A673 (cell line): Measurements from ENCODE around the gene PYGO2. TPM values are rescaled to one million over a fixed set of nuclear protein-coding genes. Genes with fewer than 3 reads are reported as not detected.

Experiments
- BruUV-seq: library from RNA; stranded (reverse); fragments of 400-500 nt; replicated peaks from 2 replicates; lab custom pipeline; 2021; lab: Mats Ljungman, UMichigan
- CTCF ChIA-PET: fragments of 300-600 bp; sonication (Branson Sonifier 250); formaldehyde crosslinking; loops from one replicate; lab custom pipeline; 2022; ENCODE audit warnings: antibody characterized with exemption; lab: Charles Lee
- POLR2A ChIA-PET: fragments of 300-600 bp; sonication (Branson Sonifier 250); formaldehyde crosslinking; loops from one replicate; lab custom pipeline; 2022; ENCODE audit warnings: antibody characterized with exemption; ENCODE audit not compliant: low non-redundant PET; lab: Charles Lee
- DNase-seq: peaks from one replicate; pipeline ENCODE4 v3.0.0-alpha.2; 2015; ENCODE audit warnings: low spot score
- H3K27ac ChIP-seq: fragments of 200-600 bp; sonication (generic); 2 replicates; pipeline ENCODE4 v1.5.1; 2016; ENCODE audit warnings: mixed run types, low read depth, mild to moderate bottlenecking, mixed read lengths, antibody characterized with exemption, low read length; ENCODE audit not compliant: poor library complexity, severe bottlenecking
- H3K27me3 ChIP-seq: fragments of 200-600 bp; sonication (generic); replicated peaks from 2 replicates; pipeline ENCODE4 v1.6.1; 2017; ENCODE audit warnings: mixed run types, low read depth, mild to moderate bottlenecking, mixed read lengths, antibody characterized with exemption, low read length; ENCODE audit not compliant: insufficient read depth, poor library complexity
- H3K36me3 ChIP-seq: fragments of 200-600 bp; sonication (generic); 2 replicates; pipeline ENCODE4 v1.6.1; 2016; ENCODE audit warnings: mixed run types, mild to moderate bottlenecking, mixed read lengths, antibody characterized with exemption, low read length; ENCODE audit not compliant: insufficient read depth, poor library complexity, severe bottlenecking
- H3K4me1 ChIP-seq: fragments of 200-600 bp; sonication (generic); 2 replicates; pipeline ENCODE4 v1.6.1; 2017; ENCODE audit warnings: mixed run types, mild to moderate bottlenecking, mixed read lengths, antibody characterized with exemption, low read length; ENCODE audit not compliant: insufficient read depth, poor library complexity, severe bottlenecking
- H3K4me3 ChIP-seq: fragments of 200-600 bp; sonication (generic); 2 replicates; pipeline ENCODE4 v1.5.1; 2016; ENCODE audit warnings: low read depth, mixed run types, mild to moderate bottlenecking, mixed read lengths, low read length; ENCODE audit not compliant: poor library complexity, severe bottlenecking
- H3K9me3 ChIP-seq: fragments of 200-600 bp; sonication (generic); 2 replicates; pipeline ENCODE4 v1.6.1; 2016; ENCODE audit warnings: mixed run types, low read depth, mild to moderate bottlenecking, mixed read lengths, antibody characterized with exemption, low read length; ENCODE audit not compliant: poor library complexity, severe bottlenecking
- CTCF ChIP-seq: fragments of 300-800, 200-600 bp; sonication (generic); conservative IDR thresholded peaks from 2 replicates; pipeline ENCODE4 v1.5.1; 2017; ENCODE audit warnings: low read depth, mild to moderate bottlenecking, antibody characterized with exemption, low read length, moderate library complexity, mixed read lengths
- EZH2 ChIP-seq: fragments of 200-600 bp; sonication (generic); IDR thresholded peaks from 2 replicates; pipeline ENCODE4 v1.6.1; 2017; ENCODE audit warnings: borderline replicate concordance, low read depth, mild to moderate bottlenecking, mixed read lengths, antibody characterized with exemption, low read length; ENCODE audit not compliant: poor library complexity, severe bottlenecking
- intact Hi-C: fragments of 100-400 bp; cut with micrococcal nuclease; formaldehyde crosslinking; loops from one replicate; pipeline ENCODE4 v1.10.0; 2022; ENCODE audit not compliant: unreplicated experiment
- total RNA-seq: library from RNA; stranded (reverse); gene quantifications from 2 replicates; pipeline ENCODE4 v1.2.3, GENCODE V29; 2021

Gene PYGO2
- total RNA-seq, 1 experiment from 2014 or later: 48.5 TPM

GRCh38 chr1:154913273-154913672 lies 48.3 kb downstream of the PYGO2 start:
- DNase-seq: no peak
- POLR2A ChIA-PET: no interaction called here
- no TSS peak for BruUV-seq

GRCh38 chr1:154912755-154913154 lies 48.8 kb downstream of the PYGO2 start:
- no peak overlapping the region for H3K4me3 ChIP-seq
- ChIA-PET POLR2A (no interaction called here), CTCF (no interaction called here)
- no peaks in the 10 kb centered on the region for H3K27me3 ChIP-seq
- no peaks in the 10 kb centered on the region for H3K36me3 ChIP-seq
- no peak for DNase-seq
- intact Hi-C loops: no loop called here
- no peak for TF ChIP-seq EZH2
- TF ChIP-seq CTCF: no peak
- no peak overlapping the region for H3K27ac ChIP-seq
- no TSS peak for BruUV-seq
- H3K4me1 ChIP-seq: no peaks in the 10 kb centered on the region
- H3K9me3 ChIP-seq: no peaks in the 10 kb centered on the region

More at GRCh38 chr1:154913273-154913672, 48.3 kb downstream of the PYGO2 start:
- H3K36me3 ChIP-seq: no peaks in the 10 kb centered on the region
- CTCF ChIA-PET: no interaction called here
- no peak overlapping the region for H3K27ac ChIP-seq
- no peaks in the 10 kb centered on the region for H3K4me1 ChIP-seq
- TF ChIP-seq CTCF: no peak
- TF ChIP-seq EZH2: no peak
- no peak overlapping the region for H3K4me3 ChIP-seq
- intact Hi-C loops: no loop called here
- H3K9me3 ChIP-seq: no peaks in the 10 kb centered on the region
- no peaks in the 10 kb centered on the region for H3K27me3 ChIP-seq

- Histone ChIP-seq H3K4me1 (no peaks in the 10 kb centered on the region), H3K36me3 (no peaks in the 10 kb centered on the region), H3K27ac (no peak overlapping the region), H3K9me3 (no peaks in the 10 kb centered on the region), H3K4me3 (no peak overlapping the region), H3K27me3 (no peaks in the 10 kb centered on the region)
- TF ChIP-seq EZH2 (no peak), CTCF (no peak)
- intact Hi-C loops: no loop called here
- POLR2A ChIA-PET: no interaction called here
- BruUV-seq: no TSS peak
- no peak for DNase-seq
- CTCF ChIA-PET: no interaction called here
Observed at GRCh38 chr1:154911691-154912550, 49.7 kb downstream of the PYGO2 start.
